Muscle layer of colon (tissue), 2 donors: ENCODE data around the gene SGIP1.

Source experiments
- H3K27ac ChIP-seq: one replicate; pipeline ENCODE4 v1.7.0; 2013; ENCODE audit warnings: low read depth, mild to moderate bottlenecking, low read length, moderate library complexity
- H3K27me3 ChIP-seq, 2 donors: one replicate each; pipeline ENCODE4 v1.7.0; 2013; ENCODE audit warnings: low read length in 2 of 2, mild to moderate bottlenecking in 2 of 2; ENCODE audit not compliant: insufficient read depth in 2 of 2, control insufficient read depth in 1 of 2
- H3K36me3 ChIP-seq: one replicate; pipeline ENCODE4 v1.7.0; 2013; ENCODE audit warnings: mild to moderate bottlenecking, low read length; ENCODE audit not compliant: insufficient read depth
- H3K4me1 ChIP-seq: one replicate; pipeline ENCODE4 v1.7.0; 2013; ENCODE audit warnings: mild to moderate bottlenecking, low read length; ENCODE audit not compliant: insufficient read depth
- H3K4me3 ChIP-seq, 2 donors: one replicate each; pipeline ENCODE4 v1.7.0; 2013; ENCODE audit warnings: low read length in 2 of 2, low read depth in 1 of 2, mild to moderate bottlenecking in 1 of 2, moderate library complexity in 1 of 2
- H3K9ac ChIP-seq: one replicate; pipeline ENCODE4 v1.7.0; 2013; ENCODE audit warnings: low read length
- H3K9me3 ChIP-seq: one replicate; pipeline ENCODE4 v1.7.0; 2013; ENCODE audit warnings: mild to moderate bottlenecking, low read length
- donor health status: abdominal sarcoma.
- donor health status: Adenocarcinoma of cecum.

Gene SGIP1

DNA sequence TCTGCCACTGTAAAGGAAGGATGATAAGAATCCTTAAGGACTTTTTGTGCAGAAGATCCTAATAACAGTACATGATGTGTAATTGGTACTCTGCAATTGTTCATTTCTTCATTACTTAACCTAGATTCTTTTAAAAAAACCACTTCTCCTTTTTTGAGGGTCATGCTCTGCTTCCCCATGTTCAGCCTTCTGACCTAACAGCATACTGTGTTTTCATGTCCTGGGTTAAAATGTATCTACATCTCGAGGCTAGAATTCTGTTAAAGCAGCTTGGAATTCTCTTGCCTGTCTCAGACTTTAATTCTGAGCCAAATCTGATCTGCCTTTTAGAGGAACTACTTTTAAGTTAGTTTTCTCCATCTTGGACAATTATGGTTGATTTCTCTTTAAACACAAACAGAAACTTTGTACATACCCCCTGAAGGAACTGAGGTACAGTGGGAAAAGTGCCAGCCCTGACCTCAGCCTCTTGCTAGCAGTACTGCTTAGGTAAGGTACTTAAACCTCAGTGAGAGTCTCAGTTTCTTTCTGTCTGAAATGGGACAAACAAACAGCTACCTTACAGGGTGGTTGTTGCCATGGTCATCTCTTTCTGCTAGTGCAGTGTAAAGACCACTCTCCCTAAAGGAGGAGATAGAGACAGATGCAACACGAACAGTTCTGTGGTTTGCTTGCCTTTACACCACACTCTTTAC lies 115.1 kb downstream of the SGIP1 start:
- Histone ChIP-seq H3K27me3 (no peaks in the 10 kb centered on the region), H3K36me3 (no peaks in the 10 kb centered on the region), H3K9ac (no peak overlapping the region), H3K4me3 (no peak overlapping the region), H3K27ac (no peak overlapping the region), H3K9me3 (no peaks in the 10 kb centered on the region), H3K4me1 (no peaks in the 10 kb centered on the region)

DNA sequence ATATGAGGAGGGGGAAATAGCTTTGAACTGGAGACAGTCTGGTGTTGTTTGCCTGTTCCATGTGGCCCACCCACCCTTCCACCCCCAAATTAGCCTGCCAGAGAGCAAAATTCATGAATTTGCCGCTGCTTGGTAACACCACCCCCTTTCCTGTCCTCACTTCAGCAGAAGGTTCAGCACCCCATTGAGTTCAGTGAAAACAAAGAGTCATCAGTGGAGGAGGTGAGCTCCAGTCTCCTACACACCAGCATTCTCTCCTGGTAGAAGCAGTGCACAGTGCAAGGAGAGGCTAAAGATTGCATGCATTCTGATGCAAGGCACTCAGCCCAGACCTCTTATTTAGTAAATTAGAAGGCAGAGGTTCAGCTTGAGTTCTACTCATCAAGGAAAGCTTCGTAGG lies 118.6 kb downstream of the SGIP1 start:
- H3K27me3 ChIP-seq: no peaks in the 10 kb centered on the region
- H3K4me1 ChIP-seq: no peaks in the 10 kb centered on the region
- H3K9ac ChIP-seq: no peak overlapping the region
- no peak overlapping the region for H3K4me3 ChIP-seq
- H3K36me3 ChIP-seq: no peaks in the 10 kb centered on the region
- no peaks in the 10 kb centered on the region for H3K9me3 ChIP-seq
- H3K27ac ChIP-seq: no peak overlapping the region

DNA sequence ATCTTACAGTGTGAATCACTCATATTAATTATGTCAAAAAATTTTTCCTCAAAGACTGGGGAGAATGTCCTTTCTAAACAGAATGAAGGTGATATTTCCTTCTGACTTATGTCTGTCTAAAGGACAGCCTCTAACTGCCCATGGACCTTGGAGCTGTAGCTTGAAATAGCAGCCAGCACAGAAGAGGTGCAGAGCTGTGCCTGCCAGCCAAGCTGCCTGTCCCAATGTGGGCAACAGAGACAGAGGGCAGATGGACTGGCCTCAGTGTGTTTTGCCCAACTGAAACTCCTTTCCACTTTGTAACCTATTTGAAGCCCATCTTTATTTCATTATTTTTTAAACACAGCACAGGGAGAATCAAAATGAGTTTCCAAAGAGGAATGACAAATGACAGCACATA lies 120.7 kb downstream of the SGIP1 start:
- Histone ChIP-seq H3K27me3 (no peaks in the 10 kb centered on the region), H3K4me1 (no peaks in the 10 kb centered on the region), H3K9ac (no peak overlapping the region), H3K27ac (no peak overlapping the region), H3K36me3 (no peaks in the 10 kb centered on the region), H3K4me3 (no peak overlapping the region), H3K9me3 (no peaks in the 10 kb centered on the region)

DNA sequence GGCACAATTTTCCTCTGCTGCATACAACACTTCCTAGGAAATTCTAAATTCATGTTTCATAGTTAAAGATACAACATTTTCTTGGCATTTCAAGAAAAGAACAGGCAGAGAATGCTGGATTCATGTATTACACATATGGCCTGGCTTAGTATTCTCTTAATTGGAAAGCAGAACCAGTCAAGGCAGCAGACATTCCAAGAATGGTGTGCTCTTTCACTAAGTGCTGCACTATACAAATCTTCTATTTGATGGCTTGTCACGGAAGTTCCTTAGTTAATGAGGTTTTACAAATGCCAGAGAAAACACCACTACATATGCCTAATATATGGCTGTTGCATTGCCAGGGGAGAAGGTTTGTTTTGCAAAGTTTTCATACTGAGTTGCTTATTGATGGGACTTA lies 137.5 kb downstream of the SGIP1 start:
- Histone ChIP-seq H3K9me3 (no peaks in the 10 kb centered on the region), H3K4me3 (no peak overlapping the region), H3K36me3 (no peaks in the 10 kb centered on the region), H3K9ac (no peak overlapping the region), H3K27me3 (no peaks in the 10 kb centered on the region), H3K4me1 (no peaks in the 10 kb centered on the region), H3K27ac (no peak overlapping the region)

DNA sequence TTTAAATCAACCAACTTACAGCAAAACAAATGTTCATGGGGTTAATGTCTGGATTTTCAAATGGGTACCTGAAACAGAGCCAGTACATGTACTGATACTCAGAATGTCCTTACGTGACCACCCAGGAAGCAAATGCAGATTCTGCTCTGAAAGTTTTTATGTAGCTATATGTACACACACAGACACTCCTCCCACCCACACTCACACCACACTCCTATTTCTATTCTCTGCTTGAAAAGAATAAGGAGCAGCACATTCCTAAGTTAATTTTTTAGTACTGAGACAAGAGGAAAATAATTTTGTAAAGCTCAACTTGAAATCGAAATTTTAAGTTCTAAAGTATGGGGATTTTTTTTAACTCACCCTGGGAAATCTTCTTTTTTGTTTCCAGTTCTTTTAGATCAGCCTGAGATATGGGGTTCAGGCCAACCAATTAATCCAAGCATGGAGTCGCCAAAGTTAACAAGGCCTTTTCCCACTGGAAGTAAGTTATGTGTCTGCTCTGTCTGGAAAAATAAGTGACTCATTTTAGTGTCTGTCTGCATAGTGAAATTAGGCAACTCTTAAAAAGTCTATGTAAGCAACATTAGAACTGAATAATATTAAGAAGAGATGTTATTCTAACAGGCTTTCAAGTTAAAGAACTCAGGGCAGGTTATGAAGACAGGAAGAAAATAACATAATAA lies 142.8 kb downstream of the SGIP1 start:
- H3K27me3 ChIP-seq: no peaks in the 10 kb centered on the region
- peaks cover 4% of the 10 kb centered on the region for H3K4me1 ChIP-seq
- no peaks in the 10 kb centered on the region for H3K9me3 ChIP-seq
- H3K4me3 ChIP-seq: no peak overlapping the region
- H3K27ac ChIP-seq: no peak overlapping the region
- no peak overlapping the region for H3K9ac ChIP-seq
- H3K36me3 ChIP-seq: no peaks in the 10 kb centered on the region

DNA sequence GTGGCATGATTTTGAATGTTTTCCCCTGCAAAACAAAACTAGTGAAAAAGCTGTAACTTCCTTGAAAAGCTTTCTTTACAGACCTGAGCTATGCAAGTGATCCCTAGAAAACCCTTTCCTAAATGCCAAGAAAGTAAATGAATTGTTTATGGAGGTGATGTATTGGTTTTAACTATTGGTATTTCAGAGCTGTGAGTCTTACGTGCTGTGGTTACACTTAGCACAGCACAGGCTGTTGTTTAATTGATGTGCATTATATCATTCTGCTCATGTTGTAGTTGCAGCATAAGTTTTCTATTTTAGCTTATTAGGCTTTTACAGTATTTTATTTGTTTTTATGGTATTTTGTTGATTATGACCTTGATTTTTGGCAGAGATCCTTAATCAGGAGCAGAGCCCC lies 144.2 kb downstream of the SGIP1 start:
- no peaks in the 10 kb centered on the region for H3K36me3 ChIP-seq
- H3K4me1 ChIP-seq: peaks cover 4% of the 10 kb centered on the region
- no peak overlapping the region for H3K9ac ChIP-seq
- H3K27ac ChIP-seq: no peak overlapping the region
- no peaks in the 10 kb centered on the region for H3K9me3 ChIP-seq
- no peaks in the 10 kb centered on the region for H3K27me3 ChIP-seq
- H3K4me3 ChIP-seq: no peak overlapping the region

DNA sequence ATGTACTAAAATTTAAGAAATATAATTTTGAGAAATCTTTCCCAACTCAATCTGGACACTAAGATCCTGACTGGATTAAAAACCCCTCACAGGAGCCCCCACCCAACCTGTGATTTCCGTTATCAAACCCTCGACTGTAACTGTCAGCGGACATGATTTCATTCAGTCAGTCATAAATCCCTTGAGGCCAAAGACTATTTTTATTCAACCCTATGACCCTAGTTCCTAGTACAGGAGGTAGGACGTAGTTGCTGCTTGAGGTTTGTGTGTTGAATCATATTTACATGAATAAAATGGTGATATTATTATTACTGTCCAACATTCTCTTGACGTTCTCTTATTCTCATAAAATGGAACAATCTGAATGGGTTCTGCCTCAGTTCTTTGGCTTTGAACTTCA lies 145.2 kb downstream of the SGIP1 start:
- Histone ChIP-seq H3K9me3 (no peaks in the 10 kb centered on the region), H3K4me1 (peaks cover 4% of the 10 kb centered on the region), H3K36me3 (no peaks in the 10 kb centered on the region), H3K4me3 (no peak overlapping the region), H3K27me3 (no peaks in the 10 kb centered on the region), H3K9ac (no peak overlapping the region), H3K27ac (no peak overlapping the region)

DNA sequence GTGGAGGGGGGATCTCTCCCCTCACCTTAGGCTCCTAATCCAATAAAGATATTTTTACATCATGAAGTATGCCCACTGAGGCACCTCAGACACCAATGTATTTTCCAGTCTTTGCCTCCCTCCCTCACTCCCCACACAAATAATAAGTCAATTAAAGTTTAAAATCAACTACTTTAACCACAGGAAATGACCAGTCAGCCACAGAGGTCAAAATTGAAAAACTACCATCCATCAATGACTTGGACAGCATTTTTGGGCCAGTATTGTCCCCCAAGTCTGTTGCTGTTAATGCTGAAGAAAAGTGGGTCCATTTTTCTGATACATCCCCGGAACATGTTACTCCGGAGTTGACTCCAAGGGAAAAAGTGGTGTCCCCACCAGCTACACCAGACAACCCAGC lies 147.7 kb downstream of the SGIP1 start:
- Histone ChIP-seq H3K9me3 (no peaks in the 10 kb centered on the region), H3K4me3 (no peak overlapping the region), H3K27ac (no peak overlapping the region), H3K27me3 (no peaks in the 10 kb centered on the region), H3K4me1 (peaks cover 4% of the 10 kb centered on the region), H3K9ac (no peak overlapping the region), H3K36me3 (no peaks in the 10 kb centered on the region)

DNA sequence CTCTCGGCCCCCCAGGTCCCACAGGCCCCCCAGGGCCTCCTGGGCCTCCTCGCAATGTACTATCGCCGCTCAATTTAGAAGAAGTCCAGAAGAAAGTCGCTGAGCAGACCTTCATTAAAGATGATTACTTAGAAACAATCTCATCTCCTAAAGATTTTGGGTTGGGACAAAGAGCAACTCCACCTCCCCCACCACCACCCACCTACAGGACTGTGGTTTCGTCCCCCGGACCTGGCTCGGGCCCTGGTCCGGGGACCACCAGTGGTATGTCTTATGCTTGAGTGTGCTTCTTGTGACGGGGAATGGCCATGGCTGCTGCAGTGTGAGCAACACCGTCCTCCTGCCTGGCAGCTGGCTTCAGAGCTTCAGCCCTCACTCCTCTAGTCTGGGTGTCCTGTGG lies 148.2 kb downstream of the SGIP1 start:
- no peaks in the 10 kb centered on the region for H3K36me3 ChIP-seq
- H3K27ac ChIP-seq: no peak overlapping the region
- no peak overlapping the region for H3K4me3 ChIP-seq
- no peak overlapping the region for H3K9ac ChIP-seq
- no peaks in the 10 kb centered on the region for H3K9me3 ChIP-seq
- H3K4me1 ChIP-seq: peaks cover 4% of the 10 kb centered on the region
- no peaks in the 10 kb centered on the region for H3K27me3 ChIP-seq

DNA sequence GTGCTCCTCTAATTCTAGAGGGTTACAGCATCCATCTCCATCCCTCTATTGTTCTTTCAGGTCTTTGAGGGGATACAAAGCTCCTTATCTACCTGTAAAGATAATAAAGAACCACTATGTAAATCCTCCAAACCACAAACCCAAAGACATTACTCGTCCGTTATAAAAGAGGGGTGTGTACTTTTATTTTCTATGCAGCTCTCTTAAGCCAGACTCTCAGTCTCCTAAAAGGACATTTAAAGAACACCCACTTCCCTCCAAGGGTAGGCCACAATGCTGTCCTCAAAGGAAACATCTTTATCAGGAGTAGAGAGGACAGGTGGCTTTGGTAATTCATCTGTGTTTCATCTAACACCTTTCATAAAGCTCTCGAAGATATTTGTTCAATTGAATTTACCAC lies 150.4 kb downstream of the SGIP1 start:
- H3K9ac ChIP-seq: no peak overlapping the region
- no peak overlapping the region for H3K4me3 ChIP-seq
- H3K36me3 ChIP-seq: no peaks in the 10 kb centered on the region
- H3K9me3 ChIP-seq: no peaks in the 10 kb centered on the region
- H3K4me1 ChIP-seq: no peaks in the 10 kb centered on the region
- no peak overlapping the region for H3K27ac ChIP-seq
- no peaks in the 10 kb centered on the region for H3K27me3 ChIP-seq

DNA sequence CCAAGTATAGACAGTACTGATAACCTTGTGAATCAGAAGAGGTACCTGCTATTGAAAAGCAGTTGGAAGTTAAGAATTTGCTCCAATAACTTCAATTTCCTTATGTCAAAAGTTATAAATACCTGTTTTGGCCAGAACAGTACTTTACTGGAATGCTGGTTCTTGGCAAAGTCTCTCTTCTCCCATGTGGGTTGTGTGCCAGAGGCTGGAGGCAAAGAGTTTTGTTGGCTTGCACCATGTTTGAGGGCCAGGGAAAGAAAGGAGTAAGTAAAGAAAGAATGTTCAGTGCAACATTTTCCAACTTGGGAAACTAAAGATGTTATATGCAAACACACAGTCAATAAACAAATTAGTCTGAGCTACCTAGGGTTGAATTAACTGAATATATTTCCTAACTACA lies 151.3 kb downstream of the SGIP1 start:
- H3K27me3 ChIP-seq: no peaks in the 10 kb centered on the region
- no peak overlapping the region for H3K27ac ChIP-seq
- no peaks in the 10 kb centered on the region for H3K9me3 ChIP-seq
- H3K4me3 ChIP-seq: no peak overlapping the region
- H3K9ac ChIP-seq: no peak overlapping the region
- H3K36me3 ChIP-seq: no peaks in the 10 kb centered on the region
- H3K4me1 ChIP-seq: no peaks in the 10 kb centered on the region

DNA sequence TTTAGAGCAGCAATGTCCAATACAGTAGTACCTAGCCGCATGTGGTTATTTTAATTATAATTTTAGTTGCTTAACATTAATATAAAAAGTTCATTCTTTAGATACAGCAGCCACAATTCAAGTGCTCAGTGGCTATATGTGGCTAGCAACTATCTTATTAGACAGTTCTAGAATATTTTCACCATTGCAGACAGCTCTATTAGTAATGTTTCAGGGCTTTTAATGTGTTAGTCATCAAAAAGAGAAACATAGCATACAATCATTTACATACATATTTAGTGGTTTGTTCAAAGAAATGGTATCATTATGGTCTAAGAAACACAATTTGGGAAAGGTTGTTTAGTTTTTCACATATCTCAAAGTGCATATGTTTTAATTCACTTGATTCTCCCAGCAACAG lies 151.7 kb downstream of the SGIP1 start:
- Histone ChIP-seq H3K9me3 (no peaks in the 10 kb centered on the region), H3K4me3 (no peak overlapping the region), H3K9ac (no peak overlapping the region), H3K4me1 (no peaks in the 10 kb centered on the region), H3K27me3 (no peaks in the 10 kb centered on the region), H3K27ac (no peak overlapping the region), H3K36me3 (no peaks in the 10 kb centered on the region)
